HepG2 (cell line): ENCODE results near the gene PCDHGA1. TPM values are rescaled to one million over a fixed set of nuclear protein-coding genes. Genes with fewer than 3 reads are reported as not detected.

Experiments used
- ATAC-seq: fragments of 200-7000 bp; cut with Tn5 transposase; 3 replicates; pipeline ENCODE4 v1.9.1; 2020; ENCODE audit warnings: mild to moderate bottlenecking, moderate library complexity
- BruUV-seq: library from RNA; stranded (reverse); fragments of 400-500 nt; replicated peaks from 2 replicates; lab custom pipeline; 2021; lab: Mats Ljungman, UMichigan
- CTCF ChIA-PET: fragments of 300-600 bp; formaldehyde crosslinking; extraction: SDS; loops from one replicate; lab custom pipeline; 2021; ENCODE audit warnings: low total read pairs, inconsistent platforms, low intra/inter-chr PET ratio; lab: Yijun Ruan, JAX
- POLR2A ChIA-PET: fragments of 350-600 bp; sonication (Branson Sonifier 250); formaldehyde crosslinking; loops from one replicate; lab custom pipeline; 2020; ENCODE audit warnings: antibody characterized with exemption, inconsistent platforms; lab: Yijun Ruan, JAX
- DNase-seq: peaks from one replicate; pipeline ENCODE4 v3.0.0-alpha.2; 2015; ENCODE audit warnings: low spot score
- FAIRE-seq: peaks from 3 replicates; lab custom pipeline; 2011; peaks lifted over from hg19 to GRCh38; lab: Jason Lieb, UNC
- H2AFZ ChIP-seq: one replicate; pipeline ENCODE4 v1.6.1; 2011; ENCODE audit warnings: low read length, inconsistent platforms
- H3K27ac ChIP-seq: fragments of 300-600 bp; 3 replicates; pipeline ENCODE4 v1.8.0; 2011; ENCODE audit warnings: mixed run types, mild to moderate bottlenecking, mixed read lengths, low read length, inconsistent platforms; ENCODE audit not compliant: insufficient read depth; ENCODE audit errors: extremely low read length
- H3K27me3 ChIP-seq, 2 experiments: fragments of 200-600 bp in 1 of 2; 2 replicates in 1 of 2; 3 replicates in 1 of 2; pipeline versions ENCODE4 v1.6.0 to v1.8.0; 2011; ENCODE audit warnings: low read length in 2 of 2, mild to moderate bottlenecking in 2 of 2, moderate library complexity in 2 of 2, inconsistent platforms in 1 of 2; ENCODE audit not compliant: insufficient read depth in 2 of 2, control insufficient read depth in 1 of 2
- H3K36me3 ChIP-seq, 2 experiments: fragments of 200-600 bp in 1 of 2; replicated peaks in 1 of 2; 2 replicates in 1 of 2; 3 replicates in 1 of 2; pipeline versions ENCODE4 v1.5.1 to v1.8.0; 2011; ENCODE audit warnings: low read length in 2 of 2, inconsistent platforms in 1 of 2; ENCODE audit not compliant: insufficient read depth in 2 of 2, control insufficient read depth in 1 of 2
- H3K4me1 ChIP-seq: 2 replicates; pipeline ENCODE4 v1.5.1; 2012; ENCODE audit warnings: low read length, inconsistent platforms; ENCODE audit not compliant: insufficient read depth
- H3K4me2 ChIP-seq: 2 replicates; pipeline ENCODE4 v1.6.0; 2011; ENCODE audit warnings: low read depth, low read length, inconsistent platforms
- H3K4me3 ChIP-seq, 3 experiments: fragments of 200-600 bp in 1 of 3; sonication (generic), shearing (Covaris generic) in 1 of 3; replicated peaks in 1 of 3; 2 replicates each; pipeline ENCODE4 v1.5.1; 2011 to 2016; ENCODE audit warnings: low read length in 3 of 3, inconsistent platforms in 2 of 3, low read depth in 2 of 3, mild to moderate bottlenecking in 2 of 3, control low read depth in 1 of 3, mixed read lengths in 1 of 3; ENCODE audit not compliant: insufficient read depth in 1 of 3
- H3K79me2 ChIP-seq: one replicate; pipeline ENCODE4 v1.6.1; 2011; ENCODE audit warnings: low read length, inconsistent platforms; ENCODE audit not compliant: insufficient read depth
- H3K9ac ChIP-seq: 2 replicates; pipeline ENCODE4 v1.6.0; 2011; ENCODE audit warnings: mild to moderate bottlenecking, low read depth, low read length, inconsistent platforms; ENCODE audit not compliant: insufficient read depth
- H3K9me3 ChIP-seq: 2 replicates; pipeline ENCODE4 v1.5.1; 2012; ENCODE audit warnings: mild to moderate bottlenecking, low read length
- H4K20me1 ChIP-seq: 2 replicates; pipeline ENCODE4 v1.6.0; 2011; ENCODE audit warnings: inconsistent platforms, mild to moderate bottlenecking, low read length, moderate library complexity; ENCODE audit not compliant: insufficient read depth
- ASH2L ChIP-seq: fragments of 300-600, 200-600 bp; sonication (generic); IDR thresholded peaks from 2 replicates; pipeline ENCODE4 v1.7.0; 2017; ENCODE audit warnings: low read depth, mild to moderate bottlenecking, moderate library complexity, mixed read lengths, low read length; ENCODE audit not compliant: insufficient read length
- ATAD3A ChIP-seq: sonication (generic); formaldehyde crosslinking; IDR thresholded peaks from 2 replicates; pipeline ENCODE4 v1.4.0; 2020; ENCODE audit warnings: missing genetic modification reagents
- FIP1L1 ChIP-seq: fragments of 200-400 bp; formaldehyde crosslinking; IDR thresholded peaks from 2 replicates; pipeline ENCODE4 v1.6.1; 2018; ENCODE audit warnings: low read depth, mild to moderate bottlenecking, low read length, moderate library complexity, borderline replicate concordance; ENCODE audit not compliant: insufficient read depth
- NPAS2 ChIP-seq: sonication (generic); formaldehyde crosslinking; IDR thresholded peaks from 2 replicates; pipeline ENCODE4 v1.8.0; 2022; ENCODE audit warnings: mild to moderate bottlenecking, missing genetic modification reagents, borderline replicate concordance
- RBM39 ChIP-seq: fragments of 200-400 bp; formaldehyde crosslinking; IDR thresholded peaks from one replicate; pipeline ENCODE4 v1.6.1; 2018; ENCODE audit warnings: antibody characterized with exemption, mild to moderate bottlenecking, low read depth, low read length; ENCODE audit not compliant: poor library complexity, severe bottlenecking
- RFXANK ChIP-seq: IDR thresholded peaks from 2 replicates; pipeline ENCODE4 v1.6.1; 2016
- TCF7 ChIP-seq: sonication (generic); IDR thresholded peaks from 2 replicates; pipeline ENCODE4 v1.6.1; 2016; ENCODE audit warnings: antibody characterized with exemption, low read depth
- ZNF17 ChIP-seq: sonication (generic); formaldehyde crosslinking; IDR thresholded peaks from 2 replicates; pipeline ENCODE4 v1.5.0; 2020; ENCODE audit warnings: mild to moderate bottlenecking, missing genetic modification reagents
- ZNF224 ChIP-seq: sonication (generic); formaldehyde crosslinking; IDR thresholded peaks from 2 replicates; pipeline ENCODE4 v1.5.0; 2020; ENCODE audit warnings: mild to moderate bottlenecking, missing genetic modification reagents
- ZNF260 ChIP-seq: sonication (generic); formaldehyde crosslinking; IDR thresholded peaks from 2 replicates; pipeline ENCODE4 v1.4.0; 2020; ENCODE audit warnings: missing genetic modification reagents, low read depth, mild to moderate bottlenecking, borderline replicate concordance
- ZNF274 ChIP-seq: sonication (generic); formaldehyde crosslinking; IDR thresholded peaks from 2 replicates; pipeline ENCODE4 v1.5.1; 2020; ENCODE audit warnings: mild to moderate bottlenecking, missing genetic modification reagents
- ZNF337 ChIP-seq: sonication (generic); formaldehyde crosslinking; IDR thresholded peaks from 2 replicates; pipeline ENCODE4 v1.5.1; 2020; ENCODE audit warnings: missing genetic modification reagents, low read depth, mild to moderate bottlenecking, borderline replicate concordance
- ZNF33A ChIP-seq: sonication (generic); formaldehyde crosslinking; IDR thresholded peaks from 2 replicates; pipeline ENCODE4 v1.5.1; 2020; ENCODE audit warnings: missing genetic modification reagents, mild to moderate bottlenecking, moderate library complexity, borderline replicate concordance
- ZNF546 ChIP-seq: sonication (generic); formaldehyde crosslinking; conservative IDR thresholded peaks from 2 replicates; pipeline ENCODE4 v1.8.1; 2023; ENCODE audit warnings: mild to moderate bottlenecking, missing genetic modification reagents
- WGBS: methylation state at CpG from one replicate; pipeline ENCODE4 v1.1.6; 2017; ENCODE audit warnings: low lambda C conversion rate; 5-methylcytosine and 5-hydroxymethylcytosine counted together
- in situ Hi-C: cut with HindIII; loops from 2 replicates; pipeline ENCODE4 v1.10.0; 2017; ENCODE audit warnings: low pct_unique_long_range_greater_than_20kb; ENCODE audit not compliant: extremely low pct_ligation_motif_present
- intact Hi-C: fragments of 100-400 bp; cut with micrococcal nuclease; formaldehyde crosslinking; loops from one replicate; pipeline ENCODE4 v1.10.0; 2022; ENCODE audit not compliant: unreplicated experiment
- polyA plus RNA-seq, 8 experiments: library from polyadenylated mRNA; depleted of rRNA in 3 of 8; stranded (reverse) in 7 of 8; unstranded in 1 of 8; fragments of >200 nt; fragmentation: Illumina TruSeq in 4 of 8; extraction: Trizol in 4 of 8; gene quantifications; 2 replicates each; pipeline versions ENCODE4 v1.2.1 to v1.2.3, GENCODE V29; 2011 to 2016; ENCODE audit warnings: low read depth in 4 of 8, missing spikeins in 1 of 8, mixed read lengths in 1 of 8; ENCODE audit not compliant: insufficient read depth in 1 of 8
- total RNA-seq, 5 experiments: library from RNA; depleted of rRNA; stranded (reverse); fragments of >200 nt; fragmentation: Illumina TruSeq; extraction: Trizol; gene quantifications; 2 replicates each; pipeline ENCODE4 v1.2.3, GENCODE V29; 2016; ENCODE audit warnings: low read depth in 1 of 5
- TF ChIP-seq, protein P1 (sequence below): sonication (generic); formaldehyde crosslinking; IDR thresholded peaks from one replicate; pipeline ENCODE4 v1.5.1; 2020; ENCODE audit warnings: mild to moderate bottlenecking, missing genetic modification reagents; ENCODE audit errors: not compliant biosample characterization

Gene PCDHGA1
- total and polyA plus RNA-seq, 2 of the 13 experiments (the other 11 are each of a cell fraction or from before 2014, with no cell fraction given): 0.31 to 0.40 TPM

DNA sequence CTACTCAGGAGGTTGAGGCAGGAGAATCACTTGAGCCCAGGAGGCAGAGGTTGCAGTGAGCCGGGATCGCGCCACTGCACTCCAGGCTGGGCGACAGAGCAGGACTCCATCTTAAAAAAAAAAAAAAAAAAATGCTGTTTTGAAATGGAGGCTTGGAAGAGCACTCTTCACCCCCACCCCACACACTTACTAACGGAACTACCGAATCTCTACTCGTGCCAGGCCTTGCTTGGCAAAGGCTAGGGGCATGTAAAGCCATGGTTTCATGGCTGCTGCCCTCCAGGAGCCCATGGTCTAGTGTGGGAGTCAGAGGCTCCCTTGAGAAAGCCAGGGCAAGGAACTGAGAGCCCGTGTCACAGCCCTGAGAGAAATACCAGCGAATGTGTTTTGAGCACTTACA, 179.8 kb downstream of the PCDHGA1 start (continued):
- no peak for TF ChIP-seq RBM39
- no peak for TF ChIP-seq ASH2L
- TF ChIP-seq, all 625 proteins: peak for 0

DNA sequence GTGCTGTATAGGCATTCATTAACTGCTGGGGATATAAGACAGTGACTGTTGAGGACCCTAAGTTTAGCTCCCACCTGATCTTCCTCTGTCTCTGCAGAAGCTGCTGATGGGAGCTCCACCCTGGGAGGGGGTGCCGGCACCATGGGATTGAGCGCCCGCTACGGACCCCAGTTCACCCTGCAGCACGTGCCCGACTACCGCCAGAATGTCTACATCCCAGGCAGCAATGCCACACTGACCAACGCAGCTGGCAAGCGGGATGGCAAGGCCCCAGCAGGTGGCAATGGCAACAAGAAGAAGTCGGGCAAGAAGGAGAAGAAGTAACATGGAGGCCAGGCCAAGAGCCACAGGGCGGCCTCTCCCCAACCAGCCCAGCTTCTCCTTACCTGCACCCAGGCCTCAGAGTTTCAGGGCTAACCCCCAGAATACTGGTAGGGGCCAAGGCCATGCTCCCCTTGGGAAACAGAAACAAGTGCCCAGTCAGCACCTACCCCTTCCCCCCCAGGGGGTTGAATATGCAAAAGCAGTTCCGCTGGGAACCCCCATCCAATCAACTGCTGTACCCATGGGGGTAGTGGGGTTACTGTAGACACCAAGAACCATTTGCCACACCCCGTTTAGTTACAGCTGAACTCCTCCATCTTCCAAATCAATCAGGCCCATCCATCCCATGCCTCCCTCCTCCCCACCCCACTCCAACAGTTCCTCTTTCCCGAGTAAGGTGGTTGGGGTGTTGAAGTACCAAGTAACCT, 180.7 kb downstream of the PCDHGA1 start:
- WGBS: 89% methylated on average over 14 of the region's 14 CpGs
- no peak overlapping the region for H3K4me3 ChIP-seq
- ChIA-PET CTCF (interaction anchor here (3.2 kb wide), 1 partner anchor 13 kb away, joined by 13 read pairs; no protein-coding TSS in a partner anchor), POLR2A (no interaction called here)
- H3K9ac ChIP-seq: no peak overlapping the region
- intact Hi-C loops: no loop called here
- FAIRE-seq (no peak), ATAC-seq (no peak), DNase-seq (no peak)
- no peaks in the 10 kb centered on the region for H3K79me2 ChIP-seq
- H3K36me3 ChIP-seq: peaks cover 3 to 19% of the 10 kb centered on the region in 2 experiments; a peak in 1 of 5 replicates
- no peak overlapping the region for H2AFZ ChIP-seq
- in situ Hi-C loops: no loop called here
- no peak overlapping the region for H3K4me2 ChIP-seq
- no TSS peak for BruUV-seq
- H3K4me1 ChIP-seq: peaks cover 6% of the 10 kb centered on the region; the same call in 1 of the 2 replicates
- H3K9me3 ChIP-seq: no peaks in the 10 kb centered on the region
- H3K27me3 ChIP-seq: no peaks in the 10 kb centered on the region; a peak in 1 of 5 replicates
- H3K27ac ChIP-seq: no peak overlapping the region
- H4K20me1 ChIP-seq: no peaks in the 10 kb centered on the region
- TF ChIP-seq ZNF274 (CRISPR knock-in tag): no peak
- no peak for TF ChIP-seq FIP1L1
- no peak for TF ChIP-seq ZNF17 (CRISPR knock-in tag)
- TF ChIP-seq TCF7: no peak
- no peak for TF ChIP-seq ZNF337 (CRISPR knock-in tag)
- no peak for TF ChIP-seq RFXANK
- TF ChIP-seq ZNF224 (CRISPR knock-in tag): no peak
- TF ChIP-seq, protein P1, sequence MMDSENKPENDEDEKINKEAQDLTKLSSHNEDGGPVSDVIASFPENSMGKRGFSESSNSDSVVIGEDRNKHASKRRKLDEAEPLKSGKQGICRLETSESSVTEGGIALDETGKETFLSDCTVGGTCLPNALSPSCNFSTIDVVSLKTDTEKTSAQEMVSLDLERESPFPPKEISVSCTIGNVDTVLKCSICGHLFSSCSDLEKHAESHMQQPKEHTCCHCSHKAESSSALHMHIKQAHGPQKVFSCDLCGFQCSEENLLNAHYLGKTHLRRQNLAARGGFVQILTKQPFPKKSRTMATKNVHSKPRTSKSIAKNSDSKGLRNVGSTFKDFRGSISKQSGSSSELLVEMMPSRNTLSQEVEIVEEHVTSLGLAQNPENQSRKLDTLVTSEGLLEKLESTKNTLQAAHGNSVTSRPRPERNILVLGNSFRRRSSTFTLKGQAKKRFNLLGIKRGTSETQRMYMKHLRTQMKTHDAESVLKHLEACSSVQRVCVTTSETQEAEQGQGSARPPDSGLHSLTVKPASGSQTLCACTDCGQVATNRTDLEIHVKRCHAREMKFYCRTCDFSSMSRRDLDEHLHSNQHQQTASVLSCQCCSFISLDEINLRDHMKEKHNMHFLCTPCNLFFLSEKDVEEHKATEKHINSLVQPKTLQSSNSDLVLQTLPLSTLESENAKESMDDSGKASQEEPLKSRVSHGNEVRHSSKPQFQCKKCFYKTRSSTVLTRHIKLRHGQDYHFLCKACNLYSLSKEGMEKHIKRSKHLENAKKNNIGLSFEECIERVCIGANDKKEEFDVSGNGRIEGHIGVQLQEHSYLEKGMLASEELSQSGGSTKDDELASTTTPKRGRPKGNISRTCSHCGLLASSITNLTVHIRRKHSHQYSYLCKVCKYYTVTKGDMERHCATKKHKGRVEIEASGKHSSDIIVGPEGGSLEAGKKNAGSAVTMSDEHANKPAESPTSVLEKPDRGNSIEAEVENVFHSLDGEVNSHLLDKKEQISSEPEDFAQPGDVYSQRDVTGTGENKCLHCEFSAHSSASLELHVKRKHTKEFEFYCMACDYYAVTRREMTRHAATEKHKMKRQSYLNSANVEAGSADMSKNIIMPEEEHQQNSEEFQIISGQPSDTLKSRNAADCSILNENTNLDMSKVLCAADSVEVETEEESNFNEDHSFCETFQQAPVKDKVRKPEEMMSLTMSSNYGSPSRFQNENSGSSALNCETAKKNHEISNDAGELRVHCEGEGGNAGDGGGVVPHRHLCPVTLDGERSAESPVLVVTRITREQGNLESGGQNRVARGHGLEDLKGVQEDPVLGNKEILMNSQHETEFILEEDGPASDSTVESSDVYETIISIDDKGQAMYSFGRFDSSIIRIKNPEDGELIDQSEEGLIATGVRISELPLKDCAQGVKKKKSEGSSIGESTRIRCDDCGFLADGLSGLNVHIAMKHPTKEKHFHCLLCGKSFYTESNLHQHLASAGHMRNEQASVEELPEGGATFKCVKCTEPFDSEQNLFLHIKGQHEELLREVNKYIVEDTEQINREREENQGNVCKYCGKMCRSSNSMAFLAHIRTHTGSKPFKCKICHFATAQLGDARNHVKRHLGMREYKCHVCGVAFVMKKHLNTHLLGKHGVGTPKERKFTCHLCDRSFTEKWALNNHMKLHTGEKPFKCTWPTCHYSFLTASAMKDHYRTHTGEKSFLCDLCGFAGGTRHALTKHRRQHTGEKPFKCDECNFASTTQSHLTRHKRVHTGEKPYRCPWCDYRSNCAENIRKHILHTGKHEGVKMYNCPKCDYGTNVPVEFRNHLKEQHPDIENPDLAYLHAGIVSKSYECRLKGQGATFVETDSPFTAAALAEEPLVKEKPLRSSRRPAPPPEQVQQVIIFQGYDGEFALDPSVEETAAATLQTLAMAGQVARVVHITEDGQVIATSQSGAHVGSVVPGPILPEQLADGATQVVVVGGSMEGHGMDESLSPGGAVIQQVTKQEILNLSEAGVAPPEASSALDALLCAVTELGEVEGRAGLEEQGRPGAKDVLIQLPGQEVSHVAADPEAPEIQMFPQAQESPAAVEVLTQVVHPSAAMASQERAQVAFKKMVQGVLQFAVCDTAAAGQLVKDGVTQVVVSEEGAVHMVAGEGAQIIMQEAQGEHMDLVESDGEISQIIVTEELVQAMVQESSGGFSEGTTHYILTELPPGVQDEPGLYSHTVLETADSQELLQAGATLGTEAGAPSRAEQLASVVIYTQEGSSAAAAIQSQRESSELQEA (CRISPR knock-in tag): no peak
- no peak for TF ChIP-seq ZNF260 (CRISPR knock-in tag)
- TF ChIP-seq ZNF546 (CRISPR knock-in tag): no peak
- TF ChIP-seq ATAD3A (CRISPR knock-in tag): no peak
- no peak for TF ChIP-seq ZNF33A (CRISPR knock-in tag)
- TF ChIP-seq NPAS2 (CRISPR knock-in tag): no peak
